A204.1 (cell line): ENCODE measurements around the gene FGF19.
A peak's percentile ranks its signal among the peaks of the same experiment; 100 is the strongest.
"Not testable (repeated sequence)": the region's sequence is repeated elsewhere in the genome, so short reads cannot be mapped to it uniquely, and the experiment has no call there.

Experiments
- FAIRE-seq: peaks from 2 replicates; lab custom pipeline; 2012; peaks lifted over from hg19 to GRCh38; lab: Jason Lieb, UNC

The FGF19 gene

GRCh38 chr11:69695995-69696394 is 7.8 kb downstream of the FGF19 start:
- FAIRE-seq, result not testable (repeated sequence)

GRCh38 chr11:69695581-69695980 is 8.2 kb downstream of the FGF19 start:
- no peak for FAIRE-seq

GRCh38 chr11:69694781-69695180 is 9.0 kb downstream of the FGF19 start:
- no peak for FAIRE-seq

- FAIRE-seq, result no peak
These were observed 11.4 kb downstream of the FGF19 start for GRCh38 chr11:69692422-69692821.

- no peak for FAIRE-seq
These were observed 12.4 kb downstream of the FGF19 start for GRCh38 chr11:69691463-69691862.

GRCh38 chr11:69689484-69690319 is 14.1 kb downstream of the FGF19 start:
- no peak for FAIRE-seq

- FAIRE-seq, result not testable (repeated sequence)
These were observed 15.7 kb downstream of the FGF19 start for GRCh38 chr11:69687969-69688771.

- no peak for FAIRE-seq
These were observed 17.0 kb downstream of the FGF19 start for GRCh38 chr11:69686856-69687255.

- no peak for FAIRE-seq
These were observed 17.4 kb downstream of the FGF19 start for GRCh38 chr11:69686452-69686851.

GRCh38 chr11:69685348-69685747 is 18.5 kb downstream of the FGF19 start:
- no peak for FAIRE-seq

- no peak for FAIRE-seq
These were observed 19.2 kb downstream of the FGF19 start for GRCh38 chr11:69684651-69685050.

GRCh38 chr11:69683764-69684333 is 20.0 kb downstream of the FGF19 start:
- no peak for FAIRE-seq

- no peak for FAIRE-seq
These were observed 21.0 kb downstream of the FGF19 start for GRCh38 chr11:69682681-69683326.

GRCh38 chr11:69682221-69682620 is 21.6 kb downstream of the FGF19 start:
- FAIRE-seq, result no peak

- FAIRE-seq, result no peak
These were observed 23.1 kb downstream of the FGF19 start for GRCh38 chr11:69680688-69681087.

GRCh38 chr11:69677749-69678148 is 26.1 kb downstream of the FGF19 start:
- no peak for FAIRE-seq

- peak; percentile 73 for FAIRE-seq
These were observed 28.7 kb downstream of the FGF19 start, which contains the start of gene LTO1 for GRCh38 chr11:69674886-69675714. Gene LTO1, minus strand, starts transcription at chr11:69675353. Its CDS starts 114 bp downstream, at chr11:69675239.

- no peak for FAIRE-seq
These were observed 29.4 kb downstream of the FGF19 start for GRCh38 chr11:69674267-69674885.

GRCh38 chr11:69671734-69672465 is 31.9 kb downstream of the FGF19 start:
- no peak for FAIRE-seq

- peak; percentile 11 for FAIRE-seq
These were observed 33.5 kb downstream of the FGF19 start for GRCh38 chr11:69670158-69670845.
